Endothelial cell of umbilical vein (primary cell): ENCODE results near the gene LGALSL.

Source experiments
- MAX ChIP-seq: IDR thresholded peaks from 2 replicates; pipeline ENCODE4 v1.6.1; 2011; ENCODE audit not compliant: insufficient read depth, insufficient read length
- POLR2AphosphoS5 ChIP-seq: IDR thresholded peaks from 2 replicates; pipeline ENCODE4 v1.6.1; 2012; ENCODE audit warnings: low read depth, mild to moderate bottlenecking, control low read depth, low read length, moderate library complexity; ENCODE audit not compliant: insufficient read depth

DNA sequence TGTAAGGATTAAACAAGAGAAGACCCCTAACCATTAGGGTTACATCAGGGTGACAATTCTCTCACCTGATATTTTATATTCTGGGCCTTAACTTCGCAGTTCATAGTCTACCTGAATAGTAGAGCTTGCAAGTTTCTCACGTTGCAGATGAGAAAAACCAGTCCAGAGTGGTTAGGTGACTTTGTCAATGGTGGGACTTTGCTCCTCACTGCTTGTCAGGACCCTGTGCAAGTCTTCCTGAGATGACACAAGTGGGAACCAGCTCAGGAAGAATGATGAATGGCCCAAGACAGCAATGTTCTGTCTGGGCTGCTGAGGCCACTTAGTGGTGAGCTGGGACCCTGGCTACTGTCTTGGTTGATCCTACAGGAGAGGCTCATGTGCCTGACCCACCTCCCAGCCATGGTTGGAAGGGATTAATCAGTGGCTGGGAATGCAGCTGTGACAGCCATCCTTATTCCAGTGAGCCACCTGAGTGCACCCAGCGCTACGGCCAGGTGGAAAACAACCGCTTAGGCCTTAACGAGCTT is 16.9 kb downstream of the LGALSL start:
- TF ChIP-seq MAX (no peak), POLR2AphosphoS5 (no peak)
